Activated gamma-delta T cell treated with Interleukin-2 at 50 U/mL for 16 hours (primary cell): ENCODE data around the gene SNN.

ENCODE experiments used
- DNase-seq: peaks from one replicate; pipeline ENCODE4 v3.0.0-alpha.2; 2020

Gene SNN

DNA sequence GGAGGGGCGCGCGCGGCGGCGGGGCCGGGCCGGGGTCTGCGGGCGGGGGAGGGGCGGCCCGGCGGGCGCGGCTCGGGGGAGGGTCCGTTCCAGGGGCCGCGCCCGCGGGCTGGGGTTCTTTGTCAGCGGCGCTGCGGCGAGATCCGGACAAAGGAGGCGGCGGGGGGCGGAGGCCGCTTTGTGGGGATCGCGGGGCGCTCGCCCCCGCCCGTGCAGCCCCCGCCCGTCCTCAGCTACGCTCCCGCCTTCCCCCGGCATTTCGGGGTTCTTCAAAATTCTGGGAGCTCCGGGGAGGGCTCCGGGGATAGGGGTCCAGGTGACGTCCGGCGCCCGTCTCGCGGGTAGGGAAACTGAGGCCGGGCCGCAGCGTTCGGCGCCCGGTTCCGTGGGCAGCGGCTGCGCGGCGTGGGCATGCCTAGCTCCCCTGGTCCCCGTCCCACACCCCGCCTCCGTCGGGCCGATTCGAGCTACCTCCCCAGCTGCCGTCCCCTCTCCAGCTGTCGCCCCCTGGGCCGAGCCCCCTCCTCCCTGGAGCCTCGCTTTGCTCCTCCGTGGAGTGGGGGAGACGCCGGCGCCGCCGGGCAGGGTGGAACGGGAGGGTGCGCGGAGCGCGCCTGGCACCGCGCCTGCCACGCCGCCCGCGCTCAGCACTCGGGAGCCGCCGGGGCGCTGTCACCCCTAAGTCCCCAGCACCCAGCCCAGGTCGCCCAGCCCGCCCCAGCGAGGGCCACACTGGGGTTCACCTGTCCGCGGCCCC lies 546 bp downstream of the SNN start:
- no peak for DNase-seq

DNA sequence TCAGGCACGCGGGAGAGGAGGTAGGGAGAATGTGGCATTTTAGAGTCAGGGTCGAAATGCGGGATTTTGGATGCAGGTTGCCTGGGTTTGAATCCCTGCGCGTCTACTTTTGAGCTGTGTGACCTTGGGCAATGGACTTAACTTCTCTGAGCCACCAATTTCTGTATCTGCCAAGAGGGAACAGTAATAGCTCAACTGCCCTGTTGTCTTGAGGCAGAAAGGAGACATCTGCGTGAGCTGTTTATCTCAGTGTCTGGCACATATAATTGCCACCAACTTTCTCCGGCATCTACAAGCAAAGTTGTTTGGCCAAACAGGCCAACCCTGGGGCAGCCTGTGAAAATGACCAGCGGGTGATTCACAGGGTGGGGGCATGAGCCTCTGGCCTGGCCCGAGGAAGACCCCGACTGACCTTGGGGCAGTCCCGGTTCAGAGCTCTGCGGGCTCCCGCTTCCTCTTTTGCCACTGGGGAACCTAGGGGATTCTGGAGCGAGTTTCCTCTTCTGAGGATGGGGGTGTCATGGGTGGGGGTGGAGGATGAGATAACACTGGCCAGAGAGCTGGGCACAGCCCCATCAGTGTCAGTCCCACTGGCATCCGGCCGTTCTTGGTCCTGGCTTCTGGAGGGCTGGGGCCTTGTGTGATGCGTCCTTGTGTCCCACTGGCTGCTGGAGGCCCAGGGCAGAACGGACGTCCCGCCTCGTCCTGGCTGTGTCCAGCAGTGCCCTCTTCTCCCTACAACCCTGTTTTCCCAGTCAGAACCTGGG lies 1.3 kb downstream of the SNN start:
- DNase-seq = no peak

DNA sequence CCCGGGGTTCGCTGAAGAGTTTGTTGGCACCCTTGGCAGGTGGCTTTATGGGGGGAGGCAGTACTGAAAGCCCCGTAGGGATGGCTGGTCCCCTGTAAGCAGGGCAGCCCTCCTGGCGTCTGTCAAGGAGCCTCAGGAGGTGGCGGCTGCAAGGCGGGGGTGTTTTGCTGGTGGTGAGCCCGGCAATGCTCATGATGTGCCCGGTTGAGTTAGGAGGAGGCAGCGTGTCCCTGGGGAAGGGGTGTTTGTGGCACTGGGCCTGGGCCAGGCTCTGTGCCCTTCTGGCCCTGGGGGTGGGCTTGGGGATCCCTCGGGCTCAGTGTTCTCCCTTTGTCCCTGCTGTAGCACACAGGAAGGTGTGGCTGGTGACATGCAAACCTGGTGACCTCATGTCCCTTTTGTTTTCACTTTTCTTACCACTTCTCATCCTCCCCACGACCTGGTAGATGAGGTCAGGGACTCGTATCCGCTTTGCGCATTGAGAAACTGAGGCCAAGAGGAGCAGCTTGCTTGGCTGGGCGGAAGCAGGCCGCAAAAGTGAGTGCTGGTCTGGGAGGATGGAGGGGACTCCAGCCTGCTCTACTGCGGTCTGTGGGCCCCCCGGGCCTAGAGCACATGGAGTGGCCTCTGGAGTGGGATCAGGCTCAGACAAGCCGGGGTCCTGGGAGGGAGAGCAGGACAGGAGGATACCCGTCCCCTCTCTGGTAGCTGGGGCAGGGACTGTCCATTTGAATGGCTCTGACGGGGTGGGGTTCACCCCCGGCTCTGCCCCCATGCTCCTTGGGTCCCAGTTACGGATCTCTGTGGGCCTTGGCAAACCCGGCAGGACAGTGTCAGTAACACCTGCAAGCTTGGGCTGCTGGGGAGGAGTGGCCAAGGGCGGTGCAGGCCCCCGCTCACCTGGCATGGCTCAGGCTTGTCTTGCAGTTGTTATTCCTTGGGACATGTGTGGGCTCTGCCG lies 2.2 kb downstream of the SNN start:
- no peak for DNase-seq

DNA sequence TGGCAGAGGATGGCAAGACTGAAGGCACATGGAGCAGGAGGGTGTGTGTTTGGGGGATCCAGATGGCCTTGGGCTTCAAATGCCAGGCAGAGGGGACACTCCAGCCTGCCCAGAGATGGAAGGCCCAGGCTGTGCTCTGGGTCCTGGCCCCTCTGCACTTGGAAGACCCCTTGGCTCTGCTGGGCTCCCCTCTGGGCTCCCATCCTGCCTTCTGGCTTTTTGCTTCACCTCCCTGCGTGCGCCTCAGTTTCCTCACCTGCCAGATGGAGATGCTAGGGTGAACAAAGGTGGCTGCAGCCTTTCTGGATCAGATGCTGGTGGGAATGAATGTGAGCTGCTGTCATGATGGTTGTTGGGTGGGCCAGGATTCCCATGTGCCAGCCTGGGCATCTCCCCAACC lies 3.0 kb downstream of the SNN start:
- no peak for DNase-seq

- DNase-seq = no peak
Observed at GRCh38 chr16:11671676-11672075, 3.4 kb downstream of the SNN start.

- peak; percentile 43 for DNase-seq
Observed at GRCh38 chr16:11672206-11673090, 4.2 kb downstream of the SNN start.

DNA sequence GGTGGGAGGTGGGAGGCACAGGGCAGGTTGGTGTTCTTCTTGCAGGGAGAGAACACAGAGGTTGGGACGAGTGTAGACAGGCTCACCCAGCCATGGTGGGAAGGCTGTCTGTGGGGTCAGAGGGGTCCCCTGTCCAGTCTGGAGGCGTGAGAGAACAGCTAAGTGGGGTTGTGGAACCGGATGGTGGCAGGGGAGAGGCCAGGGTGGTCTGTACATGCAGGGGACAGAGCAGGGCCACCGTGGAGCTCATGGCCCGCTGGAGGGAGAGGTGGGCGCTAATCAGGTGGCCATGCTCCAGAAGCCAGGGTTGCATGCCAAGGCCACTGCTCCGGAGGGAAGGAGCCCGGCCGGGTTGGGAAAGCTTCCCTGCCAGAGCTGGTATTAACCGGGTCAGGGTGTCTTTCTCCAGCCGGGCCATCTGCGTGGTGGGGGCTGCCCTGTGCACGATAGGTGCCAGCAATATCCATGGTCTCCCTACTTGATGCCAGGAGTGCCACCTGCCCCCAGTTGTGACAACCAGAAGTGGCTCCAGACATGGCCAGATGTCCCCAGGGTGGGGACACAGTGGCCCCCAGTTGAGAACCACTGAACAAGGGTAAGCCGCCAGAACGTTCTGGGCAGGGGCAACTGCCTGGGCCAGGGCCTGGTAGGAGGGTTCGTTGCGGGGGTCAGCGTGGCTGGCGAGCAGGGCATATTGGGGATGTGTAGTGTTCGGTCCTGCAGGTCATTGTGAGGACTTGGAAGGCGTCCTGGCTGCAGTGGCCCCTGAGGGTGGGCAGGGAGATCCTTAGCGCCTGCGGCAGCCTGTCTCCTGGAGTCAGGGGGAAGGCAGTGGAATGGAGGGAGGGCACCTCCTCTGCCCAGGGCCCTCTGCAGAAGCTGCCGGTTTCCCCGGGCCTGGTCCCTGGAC lies 5.1 kb downstream of the SNN start:
- DNase-seq = no peak

DNA sequence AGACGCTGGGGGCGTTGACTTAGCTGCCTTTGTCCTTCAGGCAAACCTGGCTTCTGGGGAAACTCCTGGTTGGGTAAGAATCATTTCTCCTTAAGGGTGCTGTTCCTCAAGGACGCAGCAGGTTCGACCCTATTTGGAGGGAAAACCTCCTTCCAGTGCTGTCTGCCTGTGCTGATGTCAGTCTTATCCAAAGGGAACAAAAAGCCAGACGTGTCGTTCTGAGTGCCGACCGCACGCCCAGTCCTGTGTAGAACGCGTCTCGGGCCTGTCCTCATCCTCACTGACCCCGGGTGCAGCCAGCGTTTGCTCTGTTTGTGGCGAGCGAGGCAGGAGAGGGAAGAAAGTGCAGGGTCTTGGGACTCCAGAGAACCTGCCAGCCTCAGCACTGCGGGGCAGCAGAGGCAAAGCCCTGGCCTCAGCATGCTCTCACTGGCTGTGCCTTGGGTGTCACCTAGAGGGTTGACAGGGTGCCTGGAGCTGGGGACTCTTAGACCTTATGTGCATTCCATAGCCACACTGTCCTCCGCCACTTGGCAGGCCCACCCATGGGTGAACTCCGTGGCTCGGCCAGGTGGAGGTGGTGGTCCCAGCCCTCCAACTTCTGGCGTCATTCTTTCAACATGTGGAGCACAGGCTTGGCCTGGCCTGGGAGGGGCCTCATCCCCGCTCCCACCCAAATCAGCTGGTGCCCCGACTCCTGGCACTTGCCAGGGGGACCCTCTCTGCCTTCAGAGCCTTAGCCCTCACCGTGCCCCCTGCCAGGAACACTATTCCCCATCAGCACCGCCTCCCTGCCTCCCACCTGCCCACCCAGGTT lies 6.0 kb downstream of the SNN start:
- DNase-seq = no peak

GRCh38 chr16:11674818-11675560 lies 6.7 kb downstream of the SNN start:
- DNase-seq = no peak

- DNase-seq = no peak
Observed at GRCh38 chr16:11675561-11676511, 7.6 kb downstream of the SNN start.

- no peak for DNase-seq
Observed at GRCh38 chr16:11676799-11677198, 8.5 kb downstream of the SNN start.

DNA sequence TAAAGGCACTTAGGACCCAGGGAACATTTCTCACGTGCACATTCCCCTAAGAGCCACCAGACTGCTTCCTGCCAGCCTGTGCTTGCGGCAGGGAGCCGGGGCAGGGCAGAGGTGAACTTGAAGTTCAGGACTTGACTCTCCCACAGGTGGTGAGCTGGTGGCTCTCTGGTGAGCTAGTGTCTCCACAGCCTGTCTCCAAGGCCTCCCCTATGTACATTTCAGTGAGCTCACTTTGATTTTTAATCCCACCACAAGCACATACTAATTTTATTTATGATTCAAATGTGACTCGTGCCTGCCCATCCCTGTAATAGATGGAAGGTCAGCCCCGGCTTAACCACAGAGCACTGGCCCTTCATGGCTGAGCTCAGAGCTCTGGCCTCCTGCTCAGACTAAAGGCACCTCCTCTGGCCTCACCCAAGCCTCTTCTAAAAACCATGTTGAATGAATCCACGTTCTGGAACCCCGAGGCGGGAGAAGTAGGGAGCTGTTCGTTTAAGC lies 9.2 kb downstream of the SNN start:
- no peak for DNase-seq

DNA sequence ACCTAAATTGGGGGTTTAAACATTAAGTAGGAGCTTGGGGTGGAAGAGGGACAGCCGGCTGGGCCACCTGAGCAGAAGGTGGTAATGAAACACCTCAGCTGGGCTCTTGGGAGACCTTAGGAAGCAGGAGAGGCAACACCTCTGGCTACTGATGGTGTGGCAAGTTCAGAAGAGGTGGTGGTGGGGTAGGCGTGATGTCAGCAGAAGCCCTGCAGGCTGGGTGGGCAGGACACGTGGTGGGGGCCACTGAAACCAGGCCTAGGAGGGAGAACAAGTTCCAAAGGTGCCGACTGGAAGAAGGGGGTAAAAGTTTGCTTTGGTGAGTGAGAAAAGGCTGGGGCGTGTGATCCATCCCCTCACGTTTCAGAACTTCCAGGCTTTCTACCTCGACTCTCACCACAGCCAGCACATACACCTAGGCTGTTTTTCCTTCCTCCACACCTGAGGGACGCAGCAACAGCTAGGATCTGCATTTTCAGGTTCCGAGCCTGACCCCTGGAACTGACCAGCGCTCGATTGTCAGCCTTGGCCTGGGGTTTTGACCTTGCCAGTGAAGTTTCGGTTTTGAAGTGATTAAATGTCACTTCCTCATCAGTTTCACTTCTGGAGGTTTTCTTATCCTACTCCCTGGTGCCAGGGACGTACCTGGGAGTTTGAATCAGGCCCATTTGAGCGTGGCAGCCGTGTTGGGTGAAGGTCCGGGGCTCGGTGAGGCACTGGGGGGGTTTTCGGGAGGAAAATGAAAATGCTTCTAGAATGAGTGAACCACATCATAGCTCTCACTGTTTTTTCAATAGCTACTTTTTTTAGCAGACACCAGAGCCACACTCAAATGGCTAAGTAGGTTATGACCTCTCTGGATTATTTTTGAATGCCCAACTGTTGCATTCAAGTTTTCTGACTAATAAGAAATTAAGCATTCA lies 10.0 kb downstream of the SNN start:
- DNase-seq = no peak

- no peak for DNase-seq
Observed at GRCh38 chr16:11679250-11679649, 11.0 kb downstream of the SNN start.

DNA sequence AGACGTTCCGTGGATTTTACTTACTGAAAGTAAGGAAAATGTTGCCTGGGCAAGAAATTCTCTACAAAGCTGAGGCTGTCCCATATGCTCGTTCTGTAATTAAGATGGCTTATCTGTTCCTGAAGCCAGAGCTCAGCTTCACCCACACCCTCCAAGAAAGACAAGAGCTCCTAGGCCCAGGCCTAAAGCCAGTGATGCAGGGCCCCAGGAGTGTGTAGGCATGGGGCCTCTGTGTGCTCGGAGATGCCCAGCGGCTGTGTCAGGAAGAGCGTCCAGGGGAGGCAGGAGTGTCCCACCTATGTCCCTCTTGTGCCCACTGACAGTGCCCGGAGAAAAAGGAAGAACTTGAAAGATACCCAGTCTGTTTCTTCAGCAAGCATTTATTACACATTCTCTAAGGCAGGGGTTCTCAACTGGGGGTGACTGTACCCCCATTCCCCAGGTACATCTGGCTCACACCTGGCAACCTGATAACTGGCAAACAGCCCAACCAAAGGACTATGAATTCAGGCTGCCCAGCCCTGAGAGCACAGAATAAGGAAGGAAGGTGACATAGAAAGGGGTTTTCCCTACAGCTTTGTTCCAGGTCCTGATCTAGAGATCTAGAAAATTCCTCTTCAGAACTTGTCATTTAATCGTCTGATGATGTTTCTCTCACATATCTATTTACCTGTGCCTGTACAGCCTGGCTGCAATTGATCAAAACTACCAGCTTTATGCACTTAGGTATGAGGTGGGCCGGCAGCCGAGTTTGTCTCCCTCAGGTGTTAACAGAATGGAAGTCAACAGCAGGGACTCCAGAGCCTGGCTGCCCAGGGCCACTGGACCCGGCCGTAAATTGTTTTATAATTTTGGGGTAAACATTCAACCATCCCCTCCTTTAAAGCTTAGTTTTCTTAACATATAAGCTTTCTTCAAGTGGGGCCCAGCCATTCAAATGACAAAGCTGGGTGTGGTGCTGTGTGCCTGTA lies 12.0 kb downstream of the SNN start:
- no peak for DNase-seq

DNA sequence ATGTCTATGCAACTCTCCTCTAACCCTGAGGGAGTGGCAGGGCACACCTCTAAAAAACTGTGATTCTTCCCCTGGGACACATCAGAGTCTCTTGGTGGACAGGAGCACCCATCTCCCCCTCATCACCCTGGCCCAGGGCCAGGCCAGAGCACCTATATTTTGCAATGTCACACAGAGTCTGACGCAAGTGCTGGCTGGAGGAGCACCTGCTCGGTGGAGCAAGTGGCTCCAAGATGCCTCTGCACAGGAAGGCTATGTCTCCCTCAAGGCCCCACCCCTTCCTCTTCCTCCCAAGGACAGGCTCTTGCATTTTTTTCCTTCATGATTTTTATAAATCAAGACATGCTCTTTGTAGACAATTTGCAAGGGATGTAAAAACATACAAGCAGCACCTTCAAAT lies 13.3 kb downstream of the SNN start:
- DNase-seq = no peak
